Kidney tubule cell (primary cell): ENCODE results near the gene KBTBD3.

Source experiments
- DNase-seq: peaks from one replicate; pipeline ENCODE4 v3.0.0-alpha.2; 2018; ENCODE audit warnings: low spot score

The KBTBD3 gene

GRCh38 chr11:106001304-106002012, 75.7 kb downstream of the KBTBD3 start:
- no peak for DNase-seq
